ENCODE results near the gene DFFA.
"Not testable (repeated sequence)": the region's sequence is repeated elsewhere in the genome, so short reads cannot be mapped to it uniquely, and the experiment has no call there.

Gene DFFA

DNA sequence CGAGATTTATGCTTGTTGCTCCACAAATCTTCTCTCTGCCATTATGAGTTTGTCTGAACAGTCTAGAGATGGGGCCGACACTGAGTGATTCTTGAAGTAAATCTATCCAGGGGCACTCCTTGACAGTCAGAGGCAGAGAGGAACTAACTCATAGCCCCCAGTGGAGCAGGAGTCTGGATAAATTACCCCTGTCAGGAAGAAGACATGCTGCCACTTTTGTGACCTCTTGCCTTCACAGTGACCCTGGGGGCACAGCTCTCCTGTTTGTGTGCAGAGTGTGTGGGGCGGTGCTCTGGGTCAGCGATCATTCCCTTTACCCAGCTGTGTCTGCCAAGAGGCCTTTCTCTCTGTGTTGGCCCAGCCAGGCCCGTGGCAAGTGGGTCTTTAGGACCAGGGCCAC lies 31.9 kb upstream of the DFFA start:
- no peak for DNase-seq (ENCODE audit: low spot score)

GRCh38 chr1:10502206-10502605 lies 29.9 kb upstream of the DFFA start:
- DNase-seq (ENCODE audit: low spot score): no peak

GRCh38 chr1:10498231-10498630 lies 25.9 kb upstream of the DFFA start:
- DNase-seq (ENCODE audit: low spot score): no peak

- DNase-seq (ENCODE audit: low spot score): no peak
Observed at GRCh38 chr1:10497109-10497508, 24.8 kb upstream of the DFFA start.

GRCh38 chr1:10495952-10496351 lies 23.6 kb upstream of the DFFA start:
- no peak for DNase-seq (ENCODE audit: low spot score)

GRCh38 chr1:10495475-10495817 lies 23.1 kb upstream of the DFFA start:
- no peak for DNase-seq (ENCODE audit: low spot score)

DNA sequence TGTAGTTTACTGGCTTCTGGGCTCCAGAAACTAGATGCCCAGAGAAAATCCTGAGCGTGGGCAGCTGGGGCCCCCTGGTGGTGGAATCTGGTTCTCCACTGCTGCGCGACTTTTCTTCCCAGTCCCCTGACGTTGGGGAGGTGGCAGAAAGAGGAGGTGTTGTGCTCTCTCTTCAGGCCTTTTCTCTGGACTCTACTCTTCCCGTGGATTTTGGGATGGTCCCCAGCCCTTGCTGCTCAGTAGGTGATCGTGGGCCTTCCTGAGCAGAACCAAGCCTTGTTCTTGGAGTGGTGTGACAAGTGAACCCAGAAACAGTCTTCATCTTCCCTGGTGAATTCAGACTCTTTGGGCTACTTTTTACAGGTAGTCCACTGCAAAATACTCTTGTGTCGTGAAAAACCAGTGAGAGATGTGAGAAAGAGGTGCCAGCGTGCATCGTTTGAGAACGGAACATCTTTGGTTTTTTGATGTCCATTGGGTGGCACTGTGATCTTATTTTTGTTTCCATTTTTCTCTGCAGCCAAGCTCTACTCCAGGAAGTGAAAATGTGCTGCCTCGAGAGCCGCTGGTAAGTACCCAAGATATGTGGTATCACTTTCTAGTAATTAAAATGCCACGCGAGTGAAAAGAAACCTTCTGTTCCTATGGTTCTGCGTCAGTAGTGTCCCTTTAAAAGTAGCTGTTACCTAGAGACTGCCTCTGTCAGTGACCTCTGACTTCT lies 22.6 kb upstream of the DFFA start:
- peak; percentile 72 for DNase-seq (ENCODE audit: low spot score)

GRCh38 chr1:10494418-10494753 lies 22.1 kb upstream of the DFFA start:
- DNase-seq (ENCODE audit: low spot score): no peak

DNA sequence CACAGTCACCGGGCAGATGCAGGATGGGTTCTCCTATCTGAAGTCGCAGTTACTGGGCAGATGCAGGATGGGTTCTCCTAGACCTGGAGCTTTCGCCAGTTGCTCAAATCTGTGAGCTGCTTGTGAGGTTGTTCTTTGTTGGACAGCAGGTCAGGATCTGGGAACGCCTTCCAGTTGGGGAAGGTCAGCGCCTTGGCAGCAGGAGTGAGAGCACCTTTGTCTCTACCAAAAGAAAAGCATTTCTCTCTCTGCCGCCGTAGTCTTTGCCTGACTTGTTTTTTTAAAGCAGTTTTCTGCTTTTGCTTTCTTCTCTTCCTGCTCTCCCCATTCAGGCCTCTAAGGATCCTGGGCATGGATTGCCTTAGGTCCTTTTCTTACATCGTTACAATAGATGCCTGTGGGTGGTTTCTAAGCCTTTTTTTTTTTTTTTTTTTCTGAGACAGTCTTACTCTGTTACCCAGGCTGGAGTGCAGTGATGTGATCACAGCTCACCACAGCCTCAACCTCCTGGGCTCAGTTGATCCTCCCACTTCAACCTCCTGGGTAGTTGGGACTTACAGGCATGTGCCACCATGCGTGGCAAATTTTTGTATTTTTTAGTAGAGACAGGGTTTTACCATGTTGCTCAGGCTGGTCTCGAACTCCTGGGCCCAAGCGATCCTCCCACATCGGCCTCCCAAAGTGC lies 18.1 kb upstream of the DFFA start:
- DNase-seq (ENCODE audit: low spot score): no peak

GRCh38 chr1:10489291-10490055 lies 17.1 kb upstream of the DFFA start:
- DNase-seq (ENCODE audit: low spot score): no peak

DNA sequence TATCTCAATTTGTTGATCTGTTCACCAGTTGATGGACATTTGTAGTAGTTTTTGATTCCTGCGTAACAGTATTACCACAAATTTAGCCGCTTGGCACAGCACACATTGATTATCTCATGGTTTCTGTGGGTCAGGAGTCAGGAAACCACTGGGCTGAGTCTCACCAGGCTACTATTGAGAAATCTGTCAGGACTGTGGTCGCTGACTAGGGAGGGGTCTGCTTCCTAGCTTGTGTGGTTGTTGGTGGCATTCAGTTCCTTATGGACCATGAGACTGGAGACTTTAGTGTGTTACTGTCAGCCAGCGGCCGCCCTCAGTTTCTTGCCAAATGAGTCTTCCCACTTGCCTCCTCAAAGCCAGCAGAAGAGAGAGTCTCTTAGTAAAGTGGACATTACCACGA lies 12.2 kb upstream of the DFFA start:
- no peak for DNase-seq (ENCODE audit: low spot score)

DNA sequence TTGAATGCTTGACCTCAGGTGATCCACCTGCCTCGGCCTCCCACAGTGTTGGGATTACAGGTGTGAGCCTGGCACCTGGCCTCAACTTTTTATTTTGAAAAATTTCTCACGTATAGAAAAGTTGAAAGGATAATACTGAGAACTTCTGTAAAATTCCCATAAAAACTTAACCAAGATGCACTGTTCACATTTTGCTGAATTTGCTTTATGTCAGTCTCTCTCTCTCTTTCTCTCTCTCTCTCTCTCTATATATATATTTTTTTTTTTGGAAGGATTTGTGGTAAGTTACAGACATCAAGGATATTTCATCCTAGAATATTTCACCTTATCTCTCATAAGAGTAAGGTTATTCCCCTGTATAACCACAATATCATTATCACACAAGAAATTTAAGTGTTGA lies 8.3 kb upstream of the DFFA start:
- DNase-seq (ENCODE audit: low spot score): no peak

- no peak for DNase-seq (ENCODE audit: low spot score)
Observed at GRCh38 chr1:10479296-10479695, 7.0 kb upstream of the DFFA start.

- DNase-seq (ENCODE audit: low spot score): no peak
Observed at GRCh38 chr1:10475510-10475909, 3.2 kb upstream of the DFFA start.

DNA sequence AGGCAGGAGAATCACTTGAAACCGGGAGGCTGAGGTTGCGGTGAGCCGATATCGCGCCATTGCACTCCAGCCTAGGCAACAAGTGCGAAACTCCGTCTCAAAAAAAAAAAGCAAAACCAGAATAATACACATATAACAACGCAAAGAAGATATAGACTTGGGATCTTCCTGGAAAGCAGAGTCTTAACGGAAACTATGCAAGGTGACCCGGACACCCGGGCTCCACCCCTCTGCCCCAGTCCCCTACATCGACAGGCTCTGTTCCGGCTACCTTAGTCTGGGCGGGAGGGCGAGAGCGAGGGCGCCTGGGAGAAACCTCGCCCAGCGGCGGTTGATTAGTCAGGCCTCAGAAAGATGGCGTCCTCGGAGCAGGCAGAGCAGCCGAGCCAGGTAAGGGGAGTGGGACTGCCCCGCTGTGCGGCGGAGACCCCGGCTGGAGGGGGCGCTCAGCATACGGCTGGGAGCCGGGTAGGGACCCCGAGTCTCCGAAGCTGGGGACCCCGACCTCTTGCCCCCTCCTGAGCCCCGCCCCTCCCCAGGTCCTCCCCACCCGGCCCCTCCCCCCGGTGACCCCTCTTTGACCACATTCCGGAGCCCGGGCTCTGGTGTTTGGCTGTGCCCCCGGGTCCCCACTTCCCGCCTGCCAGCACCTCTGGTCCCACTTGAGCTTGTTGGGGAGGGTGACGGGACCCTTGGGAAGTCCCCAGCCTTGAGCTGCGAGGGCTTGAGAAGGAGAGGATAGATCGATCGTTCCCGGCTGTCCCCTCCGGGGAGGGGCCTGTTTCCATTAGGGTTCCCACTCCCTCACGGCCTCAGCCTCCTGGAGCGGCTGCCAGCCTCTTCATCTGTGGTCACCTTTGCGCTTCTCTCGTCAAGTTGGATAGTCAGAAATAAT lies 2.5 kb upstream of the DFFA start, which contains the start of gene PEX14:
PEX14 (plus strand) TSS at position 338 of the 895 bp plus-strand sequence; CDS start at position 355, 17 bp downstream.
- peak; percentile 80 for DNase-seq (ENCODE audit: low spot score)

DNA sequence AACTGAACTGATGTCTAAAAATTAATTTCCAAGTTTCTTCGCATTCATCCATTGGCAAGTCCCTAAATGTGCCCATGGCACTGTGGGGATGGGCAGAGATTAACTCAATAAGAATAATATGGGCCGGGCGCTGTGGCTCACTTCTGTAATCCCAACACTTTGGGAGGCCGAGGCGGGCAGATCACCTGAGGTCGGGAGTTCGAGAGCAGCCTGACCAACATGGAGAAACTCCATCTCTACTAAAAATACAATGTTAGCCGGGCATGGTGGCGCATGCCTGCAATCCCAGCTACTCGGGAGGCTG lies 1.9 kb upstream of the DFFA start:
- DNase-seq (ENCODE audit: low spot score): not testable (repeated sequence)

DNA sequence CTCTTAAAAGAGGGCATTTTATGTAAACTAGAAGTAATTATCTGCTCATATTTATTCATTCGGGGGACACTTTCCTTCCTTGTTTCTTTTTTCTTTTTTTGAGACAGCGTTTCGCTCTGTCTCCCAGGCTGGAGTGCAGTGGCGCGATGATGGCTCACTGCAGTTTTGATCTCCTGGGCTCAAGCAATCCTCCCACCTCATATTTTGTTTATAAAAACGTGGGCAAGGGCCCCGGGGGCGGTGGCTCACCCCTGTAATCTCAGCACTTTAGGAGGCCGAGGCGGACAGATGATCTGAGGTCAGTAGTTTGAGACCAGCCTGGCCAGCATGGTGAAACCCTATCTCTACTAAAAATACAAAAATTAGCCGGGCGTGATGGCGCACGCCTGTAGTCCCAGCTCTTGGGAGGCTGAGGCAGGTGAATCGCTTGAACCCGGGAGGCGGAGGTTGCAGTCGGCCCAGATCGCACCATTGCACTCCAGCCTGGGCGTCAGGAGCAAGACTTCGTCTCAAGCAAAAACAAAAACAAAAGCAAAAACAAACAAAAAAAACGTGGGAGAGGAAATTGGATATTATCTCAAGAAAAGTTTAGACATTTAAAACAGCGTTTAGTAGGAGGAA lies 926 bp upstream of the DFFA start:
- no peak for DNase-seq (ENCODE audit: low spot score)

GRCh38 chr1:10471411-10472219 lies 714 bp downstream of the DFFA start:
- no peak for DNase-seq (ENCODE audit: low spot score)

DNA sequence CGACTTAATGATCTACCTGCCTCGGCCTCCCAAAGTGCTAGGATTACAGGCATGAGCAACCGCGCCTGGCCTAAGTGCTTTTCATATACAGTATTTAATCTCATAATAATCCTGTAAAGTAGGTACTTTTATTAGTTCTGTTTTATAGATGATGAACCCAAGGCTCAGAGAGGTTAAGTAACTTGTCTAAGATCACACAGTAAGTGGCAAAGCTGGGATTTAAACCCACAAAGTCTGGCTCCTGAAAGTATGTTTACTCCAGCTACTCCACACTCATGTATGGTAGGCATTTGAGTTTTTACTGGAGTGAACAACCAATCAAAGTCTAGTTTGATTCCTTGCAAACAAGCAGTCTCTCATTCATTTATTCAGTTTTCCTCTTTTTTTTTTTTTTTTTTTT lies 2.3 kb downstream of the DFFA start:
- no peak for DNase-seq (ENCODE audit: low spot score)

DNA sequence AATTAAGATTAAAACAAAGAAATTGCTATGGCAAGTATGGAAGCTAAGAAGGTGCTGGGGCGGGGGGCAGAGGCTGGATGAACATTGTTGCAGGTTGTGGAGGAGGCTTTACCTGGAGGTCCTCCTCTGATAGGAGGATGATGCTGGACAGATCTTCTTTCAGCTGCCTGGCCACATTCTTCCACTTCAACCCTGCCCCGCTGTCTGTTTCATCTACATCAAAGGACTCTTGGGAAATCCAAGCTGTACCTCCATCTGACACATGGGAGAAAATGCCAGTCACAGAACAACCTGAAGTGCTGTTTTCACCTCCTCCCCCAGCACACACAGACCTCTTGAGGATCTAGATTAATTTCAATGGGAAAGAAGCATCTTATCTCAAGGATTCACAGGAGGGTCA lies 5.3 kb downstream of the DFFA start:
- no peak for DNase-seq (ENCODE audit: low spot score)

- DNase-seq (ENCODE audit: low spot score): no peak
Observed at GRCh38 chr1:10459184-10459583, 13.1 kb downstream of the DFFA start.
